GM12891 (cell line): ENCODE data around the gene OLIG2.

ENCODE experiments used
- DNase-seq: peaks from one replicate; pipeline ENCODE4 v3.0.0; 2011; ENCODE audit warnings: low spot score; ENCODE audit not compliant: insufficient read length
- FAIRE-seq: peaks from 2 replicates; lab custom pipeline; 2011; peaks lifted over from hg19 to GRCh38; lab: Jason Lieb, UNC
- PAX5 ChIP-seq: IDR thresholded peaks from 2 replicates; pipeline ENCODE4 v1.6.1; 2011; ENCODE audit warnings: low read length, moderate library complexity, mild to moderate bottlenecking; ENCODE audit not compliant: insufficient read depth, severe bottlenecking
- POLR2A ChIP-seq: IDR thresholded peaks from 2 replicates; pipeline ENCODE4 v1.6.1; 2011; ENCODE audit warnings: low read depth, low read length, control low read depth
- POLR2AphosphoS5 ChIP-seq: IDR thresholded peaks from 2 replicates; pipeline ENCODE4 v1.6.1; 2011; ENCODE audit warnings: low read depth, low read length, control low read depth
- POU2F2 ChIP-seq: IDR thresholded peaks from 2 replicates; pipeline ENCODE4 v1.6.1; 2011; ENCODE audit warnings: low read depth, mild to moderate bottlenecking, control low read depth, low read length, moderate library complexity
- SPI1 ChIP-seq: IDR thresholded peaks from 2 replicates; pipeline ENCODE4 v1.6.1; 2011; ENCODE audit warnings: low read depth, low read length, control low read depth
- TAF1 ChIP-seq: IDR thresholded peaks from 2 replicates; pipeline ENCODE4 v1.6.1; 2011; ENCODE audit warnings: low read depth, low read length, control low read depth

OLIG2 gene

GRCh38 chr21:33019885-33020557 is 5.7 kb upstream of the OLIG2 start:
- DNase-seq = no peak
- no peak for TF ChIP-seq PAX5
- no peak for TF ChIP-seq SPI1
- no peak for TF ChIP-seq TAF1
- no peak for TF ChIP-seq POLR2AphosphoS5
- TF ChIP-seq POLR2A = no peak
- no peak for TF ChIP-seq POU2F2
- no peak for FAIRE-seq

GRCh38 chr21:33020558-33021100 is 5.1 kb upstream of the OLIG2 start:
- DNase-seq (no peak), FAIRE-seq (no peak)
- no peak for TF ChIP-seq POLR2AphosphoS5
- TF ChIP-seq PAX5 = no peak
- TF ChIP-seq TAF1 = no peak
- TF ChIP-seq SPI1 = no peak
- TF ChIP-seq POU2F2 = no peak
- TF ChIP-seq POLR2A = no peak

- FAIRE-seq (no peak), DNase-seq (no peak)
- TF ChIP-seq TAF1 (no peak), POU2F2 (no peak), POLR2A (no peak), PAX5 (no peak), SPI1 (no peak), POLR2AphosphoS5 (no peak)
These were observed 4.6 kb upstream of the OLIG2 start for GRCh38 chr21:33021150-33021549.

- DNase-seq (no peak), FAIRE-seq (no peak)
- TF ChIP-seq TAF1 = no peak
- TF ChIP-seq POLR2A = no peak
- no peak for TF ChIP-seq POU2F2
- TF ChIP-seq POLR2AphosphoS5 = no peak
- no peak for TF ChIP-seq PAX5
These were observed 4.1 kb upstream of the OLIG2 start for GRCh38 chr21:33021667-33022066.

GRCh38 chr21:33022489-33022827 is 3.3 kb upstream of the OLIG2 start:
- TF ChIP-seq TAF1 (no peak), POU2F2 (no peak)
- no peak for DNase-seq
- no peak for FAIRE-seq

- DNase-seq = no peak
- TF ChIP-seq TAF1 (no peak), SPI1 (no peak), PAX5 (no peak), POLR2AphosphoS5 (no peak), POU2F2 (no peak), POLR2A (no peak)
- FAIRE-seq = no peak
These were observed 2.7 kb upstream of the OLIG2 start for GRCh38 chr21:33022828-33023573.

- TF ChIP-seq POU2F2 (no peak), POLR2AphosphoS5 (no peak), TAF1 (no peak), SPI1 (no peak), PAX5 (no peak), POLR2A (no peak)
- FAIRE-seq = no peak
- DNase-seq = no peak
These were observed 2.0 kb upstream of the OLIG2 start for GRCh38 chr21:33023574-33024200.

GRCh38 chr21:33024201-33025103 is 1.3 kb upstream of the OLIG2 start:
- DNase-seq = no peak
- FAIRE-seq = no peak
- TF ChIP-seq POU2F2 = no peak
- TF ChIP-seq PAX5 = no peak
- TF ChIP-seq SPI1 = no peak
- no peak for TF ChIP-seq POLR2A
- TF ChIP-seq TAF1 = no peak
- no peak for TF ChIP-seq POLR2AphosphoS5

- FAIRE-seq = no peak
- TF ChIP-seq POU2F2 = no peak
- no peak for TF ChIP-seq TAF1
- no peak for TF ChIP-seq POLR2A
- no peak for TF ChIP-seq PAX5
- no peak for TF ChIP-seq POLR2AphosphoS5
- no peak for TF ChIP-seq SPI1
- DNase-seq = no peak
These were observed 638 bp upstream of the OLIG2 start for GRCh38 chr21:33025106-33025488.
